Muscle layer of duodenum (tissue), 2 donors: ENCODE measurements around the gene KCNQ2.
A peak's percentile ranks its signal among the peaks of the same experiment; 100 is the strongest.

Experiments
- H3K27ac ChIP-seq: one replicate; pipeline ENCODE4 v1.7.0; 2013; ENCODE audit warnings: mild to moderate bottlenecking, low read length
- H3K27me3 ChIP-seq: one replicate; pipeline ENCODE4 v1.7.0; 2013; ENCODE audit warnings: low read depth, mild to moderate bottlenecking, control low read depth, low read length
- H3K36me3 ChIP-seq, 2 donors: one replicate each; pipeline ENCODE4 v1.7.0; 2013; ENCODE audit warnings: low read length in 2 of 2, control low read depth in 1 of 2, mild to moderate bottlenecking in 1 of 2; ENCODE audit not compliant: insufficient read depth in 2 of 2, control insufficient read depth in 1 of 2
- H3K4me1 ChIP-seq, 2 donors: one replicate each; pipeline ENCODE4 v1.7.0; 2013; ENCODE audit warnings: low read length in 2 of 2, mild to moderate bottlenecking in 2 of 2, control low read depth in 1 of 2, moderate library complexity in 1 of 2; ENCODE audit not compliant: insufficient read depth in 2 of 2, control insufficient read depth in 1 of 2
- H3K4me3 ChIP-seq, 2 donors: one replicate each; pipeline ENCODE4 v1.7.0; 2013; ENCODE audit warnings: low read length in 2 of 2, low read depth in 1 of 2, mild to moderate bottlenecking in 1 of 2
- H3K9me3 ChIP-seq, 2 donors: one replicate each; pipeline ENCODE4 v1.7.0; 2013; ENCODE audit warnings: low read length in 2 of 2, control low read depth in 1 of 2, mild to moderate bottlenecking in 1 of 2; ENCODE audit not compliant: control insufficient read depth in 1 of 2
- donor health status: healthy.

Gene KCNQ2

DNA sequence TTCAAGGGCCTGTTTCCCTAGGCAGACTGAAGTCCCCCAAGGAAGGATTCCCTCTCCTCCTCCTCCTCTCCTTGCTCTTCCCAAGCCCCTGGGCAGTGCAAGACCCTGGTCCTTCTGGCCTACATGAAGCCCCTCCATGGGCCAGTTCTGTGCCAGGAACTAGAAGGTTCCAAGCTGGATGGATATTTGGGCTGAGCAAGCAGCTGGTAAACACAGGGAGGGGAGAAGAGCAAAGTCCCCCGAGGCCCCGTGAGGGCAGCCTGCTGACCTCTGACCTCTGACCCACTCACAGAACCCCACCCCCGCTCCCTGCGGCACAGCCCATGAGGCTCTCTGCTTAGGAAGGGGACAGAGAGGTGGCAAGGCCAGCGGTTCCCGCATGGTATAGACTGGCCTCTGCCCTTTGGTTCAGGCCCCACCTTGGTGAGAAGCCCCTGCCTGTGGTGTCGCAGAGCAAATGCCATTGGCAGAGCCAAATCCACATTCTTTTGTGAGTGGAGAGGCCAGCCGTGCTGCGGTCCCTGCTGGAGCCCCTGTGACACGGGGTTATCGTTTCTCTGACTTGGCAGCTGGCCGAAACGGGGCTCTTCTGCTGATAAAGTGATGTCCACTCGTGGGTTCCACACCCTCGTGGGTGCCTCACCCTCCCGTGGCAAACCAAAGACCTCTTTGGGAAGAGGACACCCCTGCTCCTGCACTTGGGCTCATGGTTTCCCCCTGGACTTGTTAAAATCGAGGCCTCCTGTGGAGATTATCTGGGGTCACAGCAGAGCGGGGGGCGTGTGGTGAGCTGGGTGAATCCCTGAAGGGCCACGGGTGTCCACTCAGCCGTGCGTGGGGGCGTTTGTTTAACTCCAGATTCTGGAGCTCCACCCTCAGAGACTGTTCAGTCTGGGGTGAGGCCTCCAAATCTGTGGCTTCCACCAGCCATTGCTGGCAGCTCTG, 109.2 kb downstream of the KCNQ2 start:
- no peak overlapping the region for H3K27ac ChIP-seq
- no peaks in the 10 kb centered on the region for H3K9me3 ChIP-seq
- peaks cover 0 to 7% of the 10 kb centered on the region in 2 donors for H3K4me1 ChIP-seq
- no peak overlapping the region for H3K4me3 ChIP-seq
- peaks cover 20% of the 10 kb centered on the region for H3K27me3 ChIP-seq
- H3K36me3 ChIP-seq: no peaks in the 10 kb centered on the region

DNA sequence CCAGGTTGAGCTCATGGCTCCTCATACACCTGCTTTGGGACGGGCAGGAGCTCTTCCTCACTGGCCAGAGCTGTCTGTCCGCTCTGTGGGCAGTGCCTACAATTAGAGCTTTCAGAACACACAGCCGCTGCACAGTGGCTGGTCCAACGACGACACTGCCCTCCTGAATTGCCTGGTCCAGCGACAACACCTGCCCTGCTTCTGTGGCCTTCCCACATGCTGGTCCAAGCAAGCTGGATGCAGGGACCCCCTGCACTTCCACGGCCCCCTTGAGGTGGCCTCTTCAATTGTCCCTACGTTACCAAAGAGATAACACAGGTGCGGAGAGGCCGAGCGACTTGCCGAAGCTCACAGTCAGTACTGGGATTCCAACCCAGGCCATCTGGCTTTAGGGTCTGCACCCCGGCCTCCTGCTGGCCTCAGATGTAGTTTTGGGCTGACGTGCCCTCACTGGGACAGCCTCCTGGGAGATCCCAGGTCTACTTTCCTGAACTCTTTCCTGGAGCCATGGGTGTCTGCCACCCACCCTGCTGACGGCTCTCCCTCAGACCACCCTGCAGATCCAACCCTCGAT, 109.9 kb downstream of the KCNQ2 start:
- Histone ChIP-seq H3K4me1 (peaks cover 0 to 7% of the 10 kb centered on the region in 2 donors), H3K36me3 (no peaks in the 10 kb centered on the region), H3K9me3 (no peaks in the 10 kb centered on the region), H3K4me3 (no peak overlapping the region), H3K27ac (no peak overlapping the region), H3K27me3 (peaks cover 20% of the 10 kb centered on the region)

DNA sequence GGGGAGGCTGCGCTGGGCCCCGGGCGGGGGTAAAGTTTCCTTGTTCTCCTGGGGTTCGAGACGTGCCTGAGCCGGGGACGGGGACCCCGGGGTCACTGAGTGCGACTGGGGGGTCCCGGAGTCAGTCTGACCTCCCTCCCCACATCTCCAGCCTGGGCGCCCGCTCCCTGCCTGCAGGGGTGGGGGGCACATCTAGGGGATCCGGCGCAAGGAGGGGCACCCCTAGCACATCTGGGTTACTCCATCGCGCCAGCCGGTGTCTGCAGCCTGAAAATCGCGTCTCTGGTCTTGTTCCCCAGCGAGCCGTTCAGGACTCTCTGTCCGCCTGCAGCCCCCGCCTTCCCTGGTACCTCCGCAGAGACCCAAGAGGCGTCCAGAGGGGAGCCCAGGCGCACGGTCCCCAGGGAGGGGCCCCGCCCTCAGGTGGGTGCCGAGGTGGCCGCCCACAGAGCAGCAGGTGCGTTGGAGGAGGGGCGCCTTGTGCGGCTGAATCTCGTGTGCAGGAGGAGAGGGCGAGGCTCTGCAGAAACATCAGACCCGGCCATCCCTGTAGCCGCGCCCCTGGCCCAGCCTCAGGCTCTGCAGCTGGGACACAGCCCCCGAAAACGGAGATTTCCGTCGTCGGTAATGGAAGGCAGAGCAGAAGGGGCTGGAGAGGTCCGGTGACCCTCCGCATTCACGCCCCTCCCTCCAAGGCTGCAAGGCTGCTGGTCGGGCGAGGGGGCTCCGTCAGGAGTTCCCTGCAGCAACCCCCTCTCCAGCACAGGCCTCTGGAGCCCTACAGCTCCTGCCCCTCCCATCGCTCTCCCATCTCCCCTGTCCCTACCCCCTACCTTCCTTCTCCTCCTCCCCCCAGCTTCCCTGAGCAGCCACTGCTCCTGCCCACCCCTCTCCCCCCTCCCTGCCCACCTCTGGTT, 110.7 kb downstream of the KCNQ2 start:
- Histone ChIP-seq H3K27ac (no peak overlapping the region), H3K9me3 (no peaks in the 10 kb centered on the region), H3K4me3 (no peak overlapping the region), H3K4me1 (peaks cover 0 to 7% of the 10 kb centered on the region in 2 donors), H3K27me3 (peaks cover 20% of the 10 kb centered on the region), H3K36me3 (no peaks in the 10 kb centered on the region)

DNA sequence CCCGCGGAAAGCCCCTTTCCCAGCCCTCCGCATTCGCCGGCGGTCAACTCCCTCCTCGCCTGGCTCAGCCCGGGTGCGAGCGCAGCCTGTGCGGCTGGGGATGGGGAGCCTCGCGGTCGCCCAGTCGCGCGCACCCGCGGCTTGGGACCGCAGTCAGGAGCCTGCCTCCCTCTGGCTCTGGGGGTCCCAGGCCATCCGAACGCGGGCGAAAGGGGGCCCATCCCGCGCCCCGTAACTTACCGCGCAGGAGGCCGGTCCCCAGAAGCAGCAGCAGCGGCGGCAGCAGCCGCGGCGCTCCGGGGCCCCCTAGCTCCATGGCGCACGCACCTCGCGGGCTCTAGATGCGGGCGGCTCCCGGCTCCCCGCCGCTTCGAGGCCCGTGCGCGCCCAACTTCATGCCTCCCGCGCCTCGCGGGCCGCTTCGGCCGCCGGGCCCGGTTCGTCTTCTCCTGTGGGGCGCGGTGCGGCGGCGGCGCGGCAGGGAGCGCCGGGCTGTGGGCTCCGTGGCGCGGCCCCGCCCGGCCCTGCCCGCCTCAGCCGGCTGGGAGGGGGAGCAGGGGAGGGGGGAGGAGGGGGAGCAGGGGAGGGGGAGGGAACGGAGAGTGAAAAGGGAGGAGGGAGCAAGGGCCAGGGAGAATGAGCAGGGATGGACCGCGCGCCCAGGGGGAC, 111.5 kb downstream of the KCNQ2 start, which contains the start of gene CHRNA4:
Gene CHRNA4 (minus strand): TSS at position 500 of the 669 bp plus-strand sequence. CDS start 184 bp downstream, at position 316.
- Histone ChIP-seq H3K27ac (no peak within 1 kb of the TSS), H3K36me3 (no peaks in the 10 kb centered on the region), H3K4me1 (peaks cover 0 to 7% of the 10 kb centered on the region in 2 donors), H3K27me3 (peaks cover 20% of the 10 kb centered on the region), H3K9me3 (no peaks in the 10 kb centered on the region), H3K4me3 (peak within 1 kb of the TSS in 1 of 2 donors; percentile 49)

DNA sequence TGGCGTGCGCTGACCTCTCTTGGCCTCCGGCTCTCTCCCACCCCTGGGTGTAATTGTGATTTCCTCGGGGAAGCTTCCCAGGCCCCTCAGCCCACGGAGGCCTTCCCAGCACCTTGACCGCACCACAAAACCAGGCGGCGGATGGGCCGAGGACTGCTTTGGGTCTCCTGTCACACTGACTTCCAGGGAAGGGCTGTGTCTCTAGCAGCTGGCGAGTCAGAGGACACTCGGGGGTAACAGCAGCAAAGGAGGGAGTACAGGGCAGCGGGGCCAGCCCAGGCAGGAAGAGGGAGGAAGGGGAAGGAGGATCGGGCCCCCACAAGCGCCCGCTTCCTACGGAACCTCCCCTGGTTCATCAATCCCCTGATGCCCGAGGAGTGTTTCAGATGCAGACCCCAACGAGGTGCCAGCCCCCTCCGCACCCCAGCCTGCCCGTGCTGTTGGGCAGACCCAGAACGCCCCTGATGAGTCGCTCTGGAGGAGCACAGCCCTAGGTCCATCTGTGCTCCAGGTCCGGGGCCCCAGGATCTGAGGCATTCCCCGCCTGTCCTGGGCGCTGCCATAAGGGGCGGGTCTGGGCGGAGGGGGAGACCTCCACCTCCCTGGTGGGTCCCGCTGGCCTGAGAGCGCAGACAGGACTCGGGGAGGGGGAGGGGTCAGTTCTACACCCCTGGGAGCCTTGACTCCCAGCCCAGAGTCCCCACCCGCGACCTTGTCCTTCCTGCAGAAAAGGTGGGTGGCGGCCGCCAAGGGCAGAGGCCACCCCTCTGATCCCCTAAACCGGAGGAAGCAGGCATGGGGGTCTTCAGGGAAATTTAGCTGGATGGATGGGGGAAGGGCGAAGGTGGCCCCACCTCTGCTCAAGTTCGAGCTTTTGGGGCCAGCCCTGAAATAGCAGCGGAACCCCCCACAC, 112.3 kb downstream of the KCNQ2 start:
- Histone ChIP-seq H3K4me3 (peak overlapping the region in 1 of 2 donors; percentile 49), H3K27me3 (peaks cover 20% of the 10 kb centered on the region), H3K4me1 (peaks cover 0 to 7% of the 10 kb centered on the region in 2 donors), H3K27ac (no peak overlapping the region), H3K9me3 (no peaks in the 10 kb centered on the region), H3K36me3 (no peaks in the 10 kb centered on the region)

DNA sequence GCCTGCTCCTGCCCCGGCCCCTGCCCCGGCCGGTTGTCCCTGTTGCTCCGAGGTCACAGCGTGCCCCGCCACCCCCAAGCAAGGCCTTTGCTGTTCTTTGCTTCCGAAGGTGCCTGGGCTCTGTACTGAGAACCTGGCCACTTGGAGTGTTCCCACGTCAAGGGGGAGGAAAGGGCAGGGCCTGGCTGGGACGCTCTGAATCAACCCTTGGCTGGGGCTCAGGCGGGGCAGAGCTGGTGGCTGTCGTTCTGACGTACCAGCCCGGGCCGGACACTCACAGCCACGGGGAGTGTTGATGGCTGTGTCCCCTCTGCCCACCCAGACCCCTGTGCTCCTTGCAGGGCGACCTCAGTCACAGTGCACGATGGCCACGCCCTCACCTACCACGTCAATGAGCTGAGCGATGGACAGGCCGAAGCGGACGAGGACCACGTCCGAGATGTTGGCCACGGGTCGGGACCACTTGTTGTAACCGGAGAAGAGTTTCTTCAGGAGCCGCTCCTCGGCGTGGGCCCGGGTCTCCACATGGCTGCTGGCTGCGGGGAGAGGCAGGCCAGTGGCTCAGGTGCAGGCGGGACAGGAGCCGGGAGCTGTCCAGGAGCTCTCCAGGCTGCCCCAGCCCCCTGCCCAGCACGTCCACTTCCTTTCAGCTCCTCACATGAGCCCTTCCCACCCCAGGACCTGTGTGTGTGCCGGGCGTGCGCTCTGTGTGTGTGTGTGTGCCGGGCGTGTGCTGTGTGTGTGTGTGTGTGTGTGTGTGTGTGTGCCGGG, 113.1 kb downstream of the KCNQ2 start:
- H3K27me3 ChIP-seq: peaks cover 20% of the 10 kb centered on the region
- no peaks in the 10 kb centered on the region for H3K36me3 ChIP-seq
- peaks cover 0 to 7% of the 10 kb centered on the region in 2 donors for H3K4me1 ChIP-seq
- H3K9me3 ChIP-seq: no peaks in the 10 kb centered on the region
- no peak overlapping the region for H3K27ac ChIP-seq
- H3K4me3 ChIP-seq: no peak overlapping the region

DNA sequence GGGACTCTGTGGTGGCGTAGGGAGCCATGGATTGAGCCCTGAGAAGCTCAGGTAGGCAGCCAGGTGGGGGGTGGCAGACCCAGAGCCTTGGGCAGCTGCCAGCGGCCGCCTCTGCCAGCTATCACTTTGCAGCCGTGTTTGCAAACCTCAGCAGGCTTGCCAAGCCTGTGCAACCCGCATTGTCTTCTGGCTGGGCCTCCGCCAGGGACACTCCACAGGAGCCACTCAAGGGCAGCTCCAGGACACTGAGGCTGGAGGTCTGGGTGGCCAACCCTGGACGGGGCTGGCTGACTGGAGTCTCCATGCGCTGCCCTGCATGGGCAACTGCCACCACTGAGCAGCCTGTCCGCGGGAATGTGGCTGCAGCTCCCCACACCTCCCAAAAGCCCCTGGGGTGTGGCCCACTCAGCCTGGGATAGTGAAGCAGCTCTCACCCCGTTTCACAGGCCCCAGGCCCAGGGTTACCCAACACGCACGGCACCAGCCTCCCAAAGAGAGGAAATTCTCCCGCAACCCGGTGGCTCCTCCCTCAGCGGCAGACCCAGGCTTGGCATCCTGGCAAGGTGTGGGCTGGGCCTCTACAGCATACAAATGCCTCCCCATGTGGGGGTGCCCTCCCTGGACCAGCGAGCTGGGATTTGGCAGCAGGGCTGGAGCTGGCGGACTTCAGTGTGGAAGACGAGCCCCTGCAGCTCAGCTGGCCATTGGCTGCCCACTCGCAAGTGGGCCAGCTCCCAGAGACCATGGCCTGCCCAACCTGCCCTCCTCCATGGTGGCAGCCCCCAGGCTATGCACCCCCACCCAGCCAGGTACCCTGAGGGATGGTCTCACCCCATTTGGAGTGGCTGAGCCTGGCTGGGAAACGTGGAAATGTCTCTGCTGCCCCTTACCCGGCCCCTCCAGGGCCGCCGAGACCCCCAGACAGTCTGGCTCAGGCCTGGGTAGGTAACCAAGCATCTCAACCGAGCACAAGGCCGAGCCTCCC, 114.2 kb downstream of the KCNQ2 start:
- peaks cover 18% of the 10 kb centered on the region for H3K27me3 ChIP-seq
- H3K9me3 ChIP-seq: no peaks in the 10 kb centered on the region
- H3K36me3 ChIP-seq: no peaks in the 10 kb centered on the region
- no peak overlapping the region for H3K27ac ChIP-seq
- H3K4me1 ChIP-seq: peaks cover 0 to 7% of the 10 kb centered on the region in 2 donors
- no peak overlapping the region for H3K4me3 ChIP-seq

DNA sequence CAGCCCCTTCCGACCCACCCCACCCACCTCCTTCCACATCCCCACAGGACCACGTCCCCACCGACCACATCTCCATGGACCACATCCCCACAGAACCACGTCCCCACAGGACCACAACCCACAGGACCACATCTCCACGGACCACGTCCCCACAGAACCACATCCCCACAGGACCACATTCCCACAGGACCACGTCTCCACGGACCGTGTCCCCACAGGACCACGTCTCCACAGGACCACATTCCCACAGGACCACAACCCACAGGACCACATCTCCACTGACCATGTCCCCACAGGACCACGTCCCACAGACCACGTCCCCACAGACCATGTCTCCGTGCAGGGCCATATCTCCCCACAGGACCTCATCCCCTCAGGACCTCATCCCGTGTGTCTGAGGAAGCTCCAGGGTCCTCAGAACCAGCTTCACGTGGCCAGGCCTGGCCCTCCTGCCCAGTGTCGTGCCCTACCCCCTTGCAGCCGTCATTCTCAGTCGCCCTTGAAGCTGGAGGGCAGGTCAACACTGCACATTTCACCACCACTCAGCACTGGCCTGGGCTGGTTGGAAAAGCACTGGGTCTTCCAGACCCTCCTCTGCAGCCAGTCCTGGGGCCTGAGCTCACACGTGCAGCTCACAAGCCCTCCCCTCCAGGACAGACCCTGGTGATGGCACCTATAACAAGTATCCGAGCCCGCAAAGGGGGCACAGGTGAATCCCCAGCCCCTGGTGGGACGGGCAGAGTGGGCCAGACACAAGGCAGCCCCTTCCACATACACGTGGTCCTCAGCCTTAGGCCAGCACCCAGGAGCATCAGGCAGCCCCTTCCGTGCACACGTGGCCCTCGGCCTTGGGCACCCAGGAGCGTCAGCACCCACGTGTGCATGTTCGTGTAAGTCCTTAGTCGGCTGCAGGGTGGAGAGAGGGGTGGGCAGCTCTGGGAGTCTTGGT, 115.2 kb downstream of the KCNQ2 start:
- Histone ChIP-seq H3K4me1 (peaks cover 0 to 11% of the 10 kb centered on the region in 2 donors), H3K27me3 (peaks cover 9% of the 10 kb centered on the region), H3K4me3 (no peak overlapping the region), H3K36me3 (no peaks in the 10 kb centered on the region), H3K27ac (no peak overlapping the region), H3K9me3 (no peaks in the 10 kb centered on the region)
